ENCODE measurements around the gene ADD3. TPM values are rescaled to one million over a fixed set of nuclear protein-coding genes. Genes with fewer than 3 reads are reported as not detected.

ADD3 gene
- total RNA-seq, 1 experiment from 2014 or later = 32.4 TPM

DNA sequence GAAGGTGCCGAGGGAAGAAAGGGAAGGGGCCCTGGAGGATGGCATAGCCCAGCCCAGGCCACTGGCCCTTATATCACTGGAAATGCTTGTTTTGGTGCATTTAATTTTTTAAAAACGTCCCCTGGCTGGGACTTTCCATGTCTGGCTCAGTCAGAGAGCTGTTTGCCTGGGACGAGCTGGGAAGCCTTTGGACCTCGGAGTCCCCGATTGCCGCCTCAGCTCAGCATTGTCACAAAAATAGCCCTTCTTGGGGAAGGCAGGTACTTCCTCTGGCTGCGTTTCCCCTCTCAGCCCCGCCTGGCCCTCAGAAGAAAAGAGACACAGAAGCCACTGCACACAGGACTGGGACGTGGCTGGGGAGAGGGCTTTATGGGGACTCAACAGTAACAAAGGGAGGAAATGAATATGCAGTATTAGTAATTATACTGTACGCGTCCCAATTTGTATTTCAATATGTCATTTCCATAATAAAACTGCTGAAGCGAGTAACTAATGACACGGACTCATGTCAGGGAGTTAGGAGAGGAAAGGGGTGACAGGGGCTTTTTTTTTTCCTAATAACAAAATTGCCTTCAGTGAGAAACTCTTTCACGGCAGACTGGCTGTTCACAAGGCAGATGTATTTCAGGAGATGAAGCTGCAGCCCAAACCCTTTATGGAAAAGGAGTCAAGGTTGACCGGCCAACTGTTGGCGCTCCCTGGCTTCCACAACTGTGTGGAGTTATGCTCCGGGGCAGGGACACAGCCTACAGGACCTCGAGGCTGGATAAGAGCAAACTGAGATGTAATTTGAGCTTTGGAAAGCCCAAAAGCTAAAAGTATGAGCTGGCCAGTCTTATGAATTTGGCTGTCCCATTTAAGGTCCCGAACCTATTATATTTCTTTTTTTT lies 168.6 kb downstream of the ADD3 start:
- Histone ChIP-seq H3K27ac (ENCODE audit: low read length) (no peak overlapping the region), H3K27me3 (ENCODE audit: control insufficient read depth, insufficient read depth, low read length) (no peaks in the 10 kb centered on the region), H3K4me3 (ENCODE audit: low read depth in 2 of 2, low read length in 2 of 2) (no peak overlapping the region), H3K36me3 (ENCODE audit: control insufficient read depth, insufficient read depth, low read length) (no peaks in the 10 kb centered on the region), H3K4me1 (ENCODE audit: control insufficient read depth, insufficient read depth, low read length) (no peaks in the 10 kb centered on the region), H3K9me3 (ENCODE audit: control insufficient read depth, insufficient read depth, low read depth, low read length) (no peaks in the 10 kb centered on the region)
- no TSS peak for BruUV-seq (replicated peaks)
- intact Hi-C loops (cut with micrococcal nuclease; ENCODE audit: unreplicated experiment) (no loop called here), in situ Hi-C loops (cut with HindIII; ENCODE audit: low pct_unique_long_range_greater_than_20kb, low sequenced_read_pairs) (no loop called here)
- ATAC-seq (no peak), DNase-seq (ENCODE audit: low read depth, low spot score) (no peak)
- TF ChIP-seq, protein P1, sequence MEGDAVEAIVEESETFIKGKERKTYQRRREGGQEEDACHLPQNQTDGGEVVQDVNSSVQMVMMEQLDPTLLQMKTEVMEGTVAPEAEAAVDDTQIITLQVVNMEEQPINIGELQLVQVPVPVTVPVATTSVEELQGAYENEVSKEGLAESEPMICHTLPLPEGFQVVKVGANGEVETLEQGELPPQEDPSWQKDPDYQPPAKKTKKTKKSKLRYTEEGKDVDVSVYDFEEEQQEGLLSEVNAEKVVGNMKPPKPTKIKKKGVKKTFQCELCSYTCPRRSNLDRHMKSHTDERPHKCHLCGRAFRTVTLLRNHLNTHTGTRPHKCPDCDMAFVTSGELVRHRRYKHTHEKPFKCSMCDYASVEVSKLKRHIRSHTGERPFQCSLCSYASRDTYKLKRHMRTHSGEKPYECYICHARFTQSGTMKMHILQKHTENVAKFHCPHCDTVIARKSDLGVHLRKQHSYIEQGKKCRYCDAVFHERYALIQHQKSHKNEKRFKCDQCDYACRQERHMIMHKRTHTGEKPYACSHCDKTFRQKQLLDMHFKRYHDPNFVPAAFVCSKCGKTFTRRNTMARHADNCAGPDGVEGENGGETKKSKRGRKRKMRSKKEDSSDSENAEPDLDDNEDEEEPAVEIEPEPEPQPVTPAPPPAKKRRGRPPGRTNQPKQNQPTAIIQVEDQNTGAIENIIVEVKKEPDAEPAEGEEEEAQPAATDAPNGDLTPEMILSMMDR (IDR thresholded peaks at IDR 0.05) = no peak
- TF ChIP-seq SIN3A (IDR thresholded peaks at IDR 0.05; ENCODE audit: borderline replicate concordance, insufficient read depth, low read depth, low read length) (no peak), POLR2AphosphoS5 (IDR thresholded peaks at IDR 0.05; ENCODE audit: low read depth, low read length) (no peak), TCF7L2 (IDR thresholded peaks at IDR 0.05; ENCODE audit: low read depth, low read length) (no peak)
- TF ChIP-seq, protein P2, sequence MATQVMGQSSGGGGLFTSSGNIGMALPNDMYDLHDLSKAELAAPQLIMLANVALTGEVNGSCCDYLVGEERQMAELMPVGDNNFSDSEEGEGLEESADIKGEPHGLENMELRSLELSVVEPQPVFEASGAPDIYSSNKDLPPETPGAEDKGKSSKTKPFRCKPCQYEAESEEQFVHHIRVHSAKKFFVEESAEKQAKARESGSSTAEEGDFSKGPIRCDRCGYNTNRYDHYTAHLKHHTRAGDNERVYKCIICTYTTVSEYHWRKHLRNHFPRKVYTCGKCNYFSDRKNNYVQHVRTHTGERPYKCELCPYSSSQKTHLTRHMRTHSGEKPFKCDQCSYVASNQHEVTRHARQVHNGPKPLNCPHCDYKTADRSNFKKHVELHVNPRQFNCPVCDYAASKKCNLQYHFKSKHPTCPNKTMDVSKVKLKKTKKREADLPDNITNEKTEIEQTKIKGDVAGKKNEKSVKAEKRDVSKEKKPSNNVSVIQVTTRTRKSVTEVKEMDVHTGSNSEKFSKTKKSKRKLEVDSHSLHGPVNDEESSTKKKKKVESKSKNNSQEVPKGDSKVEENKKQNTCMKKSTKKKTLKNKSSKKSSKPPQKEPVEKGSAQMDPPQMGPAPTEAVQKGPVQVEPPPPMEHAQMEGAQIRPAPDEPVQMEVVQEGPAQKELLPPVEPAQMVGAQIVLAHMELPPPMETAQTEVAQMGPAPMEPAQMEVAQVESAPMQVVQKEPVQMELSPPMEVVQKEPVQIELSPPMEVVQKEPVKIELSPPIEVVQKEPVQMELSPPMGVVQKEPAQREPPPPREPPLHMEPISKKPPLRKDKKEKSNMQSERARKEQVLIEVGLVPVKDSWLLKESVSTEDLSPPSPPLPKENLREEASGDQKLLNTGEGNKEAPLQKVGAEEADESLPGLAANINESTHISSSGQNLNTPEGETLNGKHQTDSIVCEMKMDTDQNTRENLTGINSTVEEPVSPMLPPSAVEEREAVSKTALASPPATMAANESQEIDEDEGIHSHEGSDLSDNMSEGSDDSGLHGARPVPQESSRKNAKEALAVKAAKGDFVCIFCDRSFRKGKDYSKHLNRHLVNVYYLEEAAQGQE (IDR thresholded peaks at IDR 0.05; ENCODE audit: insufficient read depth in 1 of 2, low read depth in 2 of 2, low read length in 1 of 2) = no peak
- POLR2A ChIA-PET = interaction anchor here (0.6 kb wide), 1 partner anchor 15 kb away, joined by 3 read pairs; no protein-coding TSS in a partner anchor
- CTCF ChIA-PET = interaction anchor here (0.6 kb wide), 1 partner anchor 32 kb away, joined by 7 read pairs; no protein-coding TSS in a partner anchor

DNA sequence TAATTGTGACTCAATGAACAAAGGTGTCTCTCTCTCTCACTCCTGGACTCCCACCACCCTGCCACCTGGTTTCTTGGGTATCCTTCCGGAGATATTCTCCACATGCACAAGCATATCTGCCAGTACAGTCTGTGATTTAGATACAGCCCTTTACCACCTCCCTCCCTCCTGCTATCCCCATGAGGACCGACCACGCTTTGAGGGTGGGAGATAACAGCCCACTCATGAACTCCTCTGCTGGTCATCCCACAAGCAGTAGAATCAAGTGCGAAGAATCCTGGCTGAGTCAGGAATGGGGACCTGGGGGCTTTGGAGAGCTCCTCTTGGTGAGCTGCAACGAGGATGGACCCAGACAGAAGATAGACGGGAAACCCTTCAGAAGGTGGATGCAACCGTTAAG lies 171.4 kb downstream of the ADD3 start:
- Histone ChIP-seq H3K36me3 (ENCODE audit: control insufficient read depth, insufficient read depth, low read length) (no peaks in the 10 kb centered on the region), H3K27ac (ENCODE audit: low read length) (no peak overlapping the region), H3K9me3 (ENCODE audit: control insufficient read depth, insufficient read depth, low read depth, low read length) (no peaks in the 10 kb centered on the region), H3K4me1 (ENCODE audit: control insufficient read depth, insufficient read depth, low read length) (no peaks in the 10 kb centered on the region), H3K27me3 (ENCODE audit: control insufficient read depth, insufficient read depth, low read length) (no peaks in the 10 kb centered on the region), H3K4me3 (ENCODE audit: low read depth in 2 of 2, low read length in 2 of 2) (no peak overlapping the region)
- no peak for ATAC-seq
- in situ Hi-C loops (cut with HindIII; ENCODE audit: low pct_unique_long_range_greater_than_20kb, low sequenced_read_pairs) = no loop called here
- TF ChIP-seq, protein P2 (IDR thresholded peaks at IDR 0.05; ENCODE audit: insufficient read depth in 1 of 2, low read depth in 2 of 2, low read length in 1 of 2) = no peak
- TF ChIP-seq SIN3A (IDR thresholded peaks at IDR 0.05; ENCODE audit: borderline replicate concordance, insufficient read depth, low read depth, low read length) = no peak
- TF ChIP-seq POLR2AphosphoS5 (IDR thresholded peaks at IDR 0.05; ENCODE audit: low read depth, low read length) = no peak
- TF ChIP-seq, protein P1 (IDR thresholded peaks at IDR 0.05) = no peak
- ChIA-PET CTCF (no interaction called here), POLR2A (no interaction called here)
- BruUV-seq (replicated peaks) = no TSS peak
- no peak for DNase-seq (ENCODE audit: low read depth, low spot score)
- intact Hi-C loops (cut with micrococcal nuclease; ENCODE audit: unreplicated experiment) = no loop called here

Data from Panc1 (cell line).